Trophoblast cell (in vitro differentiated cells and primary cell): Measurements from ENCODE around the gene GPR31.
"Not testable (repeated sequence)": the region's sequence is repeated elsewhere in the genome, so short reads cannot be mapped to it uniquely, and the experiment has no call there.

Experiments
- DNase-seq, 2 donors: peaks; one replicate each; pipeline ENCODE4 v3.0.0-alpha.2; 2016
- H2AFZ ChIP-seq: 2 replicates; pipeline ENCODE4 v1.6.1; 2013; ENCODE audit warnings: low read length, moderate library complexity, mild to moderate bottlenecking; ENCODE audit not compliant: insufficient read depth, poor library complexity
- H2AK5ac ChIP-seq: 2 replicates; pipeline ENCODE4 v1.6.1; 2013; ENCODE audit warnings: mild to moderate bottlenecking, low read length
- H2BK120ac ChIP-seq: 2 replicates; pipeline ENCODE4 v1.6.1; 2013; ENCODE audit warnings: low read length, mild to moderate bottlenecking, moderate library complexity; ENCODE audit not compliant: insufficient read depth, poor library complexity
- H2BK12ac ChIP-seq: 2 replicates; pipeline ENCODE4 v1.6.1; 2013; ENCODE audit warnings: mild to moderate bottlenecking, low read length, moderate library complexity
- H2BK5ac ChIP-seq: 2 replicates; pipeline ENCODE4 v1.6.1; 2013; ENCODE audit warnings: low read length, low read depth, moderate library complexity, mild to moderate bottlenecking; ENCODE audit not compliant: poor library complexity
- H3K14ac ChIP-seq: 2 replicates; pipeline ENCODE4 v1.6.1; 2013; ENCODE audit warnings: mild to moderate bottlenecking, low read length
- H3K18ac ChIP-seq: 2 replicates; pipeline ENCODE4 v1.6.1; 2013; ENCODE audit warnings: mild to moderate bottlenecking, low read length
- H3K23ac ChIP-seq: 2 replicates; pipeline ENCODE4 v1.6.1; 2013; ENCODE audit warnings: low read length
- H3K27ac ChIP-seq: 2 replicates; pipeline ENCODE4 v1.5.1; 2013; ENCODE audit warnings: low read depth, mild to moderate bottlenecking, inconsistent platforms, low read length, moderate library complexity
- H3K27me3 ChIP-seq: 2 replicates; pipeline ENCODE4 v1.6.1; 2013; ENCODE audit warnings: inconsistent platforms, mild to moderate bottlenecking, low read length, moderate library complexity; ENCODE audit not compliant: insufficient read depth
- H3K36me3 ChIP-seq, 2 experiments: 1 replicate in 1 of 2; 2 replicates in 1 of 2; pipeline ENCODE4 v1.6.1; 2013; ENCODE audit warnings: low read length in 2 of 2, mild to moderate bottlenecking in 2 of 2, moderate library complexity in 1 of 2; ENCODE audit not compliant: insufficient read depth in 2 of 2, control insufficient read depth in 1 of 2
- H3K4ac ChIP-seq: 2 replicates; pipeline ENCODE4 v1.6.1; 2013; ENCODE audit warnings: low read depth, mild to moderate bottlenecking, low read length, moderate library complexity
- H3K4me1 ChIP-seq, 2 experiments: 1 replicate in 1 of 2; 2 replicates in 1 of 2; pipeline ENCODE4 v1.6.1; 2013; ENCODE audit warnings: low read length in 2 of 2, mild to moderate bottlenecking in 2 of 2, moderate library complexity in 1 of 2; ENCODE audit not compliant: insufficient read depth in 2 of 2, control insufficient read depth in 1 of 2
- H3K4me2 ChIP-seq: 2 replicates; pipeline ENCODE4 v1.6.1; 2013; ENCODE audit warnings: inconsistent platforms, mild to moderate bottlenecking, low read length, moderate library complexity
- H3K4me3 ChIP-seq: 2 replicates; pipeline ENCODE4 v1.5.1; 2013; ENCODE audit warnings: mild to moderate bottlenecking, low read depth, low read length, inconsistent platforms
- H3K79me1 ChIP-seq: one replicate; pipeline ENCODE4 v1.6.1; 2013; ENCODE audit warnings: low read length
- H3K79me2 ChIP-seq: 2 replicates; pipeline ENCODE4 v1.6.1; 2013; ENCODE audit warnings: low read length, mild to moderate bottlenecking; ENCODE audit not compliant: control insufficient read depth, insufficient read depth, poor library complexity
- H3K9ac ChIP-seq: 2 replicates; pipeline ENCODE4 v1.6.1; 2013; ENCODE audit warnings: mild to moderate bottlenecking, low read length
- H3K9me3 ChIP-seq: 2 replicates; pipeline ENCODE4 v1.6.1; 2013; ENCODE audit warnings: low read depth, mild to moderate bottlenecking, control low read depth, inconsistent platforms, low read length; ENCODE audit not compliant: insufficient read depth
- H4K12ac ChIP-seq: 2 replicates; pipeline ENCODE4 v1.6.1; 2013; ENCODE audit warnings: low read depth, mild to moderate bottlenecking, low read length, moderate library complexity
- H4K8ac ChIP-seq: 2 replicates; pipeline ENCODE4 v1.6.1; 2013; ENCODE audit warnings: low read depth, mild to moderate bottlenecking, low read length, moderate library complexity
- H4K91ac ChIP-seq: one replicate; pipeline ENCODE4 v1.6.1; 2013; ENCODE audit warnings: low read depth, mild to moderate bottlenecking, low read length, moderate library complexity
- WGBS: extraction: QIAGEN DNeasy Blood & Tissue Kit; methylation state at CpG from one replicate; pipeline ENCODE4 v1.1.7; 2013; ENCODE audit warnings: missing lambda C conversion rate; ENCODE audit not compliant: insufficient read length, insufficient coverage; ENCODE audit errors: extremely low coverage; 5-methylcytosine and 5-hydroxymethylcytosine counted together

Gene GPR31

GRCh38 chr6:167193515-167194125 lies 35.8 kb upstream of the GPR31 start:
- H2BK12ac ChIP-seq, H3K23ac ChIP-seq, H2BK120ac ChIP-seq, H3K14ac ChIP-seq, H3K4me2 ChIP-seq, H3K4me1 ChIP-seq, H2BK5ac ChIP-seq, H2AFZ ChIP-seq, H3K9ac ChIP-seq, H4K91ac ChIP-seq, H3K79me1 ChIP-seq, H2AK5ac ChIP-seq, H3K18ac ChIP-seq, H3K27me3 ChIP-seq, H3K36me3 ChIP-seq, H3K79me2 ChIP-seq, H4K8ac ChIP-seq, H3K9me3 ChIP-seq, H4K12ac ChIP-seq, H3K27ac ChIP-seq, H3K4ac ChIP-seq, DNase-seq, H3K4me3 ChIP-seq: not testable (repeated sequence)
- no CpG with 5 or more reads among the region's 6 CpGs for WGBS

- not testable (repeated sequence) for H2AFZ ChIP-seq, H4K12ac ChIP-seq, H3K4ac ChIP-seq, H3K36me3 ChIP-seq, H3K18ac ChIP-seq, H4K8ac ChIP-seq, H3K4me3 ChIP-seq, H3K23ac ChIP-seq, DNase-seq, H3K14ac ChIP-seq, H2BK12ac ChIP-seq, H3K9me3 ChIP-seq, H3K27ac ChIP-seq, H3K9ac ChIP-seq, H3K79me2 ChIP-seq, H4K91ac ChIP-seq, H3K4me1 ChIP-seq, H2BK120ac ChIP-seq, H2BK5ac ChIP-seq, H2AK5ac ChIP-seq, H3K79me1 ChIP-seq, H3K4me2 ChIP-seq, H3K27me3 ChIP-seq
- no CpG with 5 or more reads among the region's 8 CpGs for WGBS
These were observed 33.3 kb upstream of the GPR31 start for GRCh38 chr6:167191043-167191583.

GRCh38 chr6:167187275-167187674 lies 29.5 kb upstream of the GPR31 start:
- not testable (repeated sequence) for H3K36me3 ChIP-seq, H3K27me3 ChIP-seq, H3K9ac ChIP-seq, H3K14ac ChIP-seq, H3K4me3 ChIP-seq, H3K9me3 ChIP-seq, H2AK5ac ChIP-seq, H3K23ac ChIP-seq, H3K18ac ChIP-seq, H2BK5ac ChIP-seq, H3K4ac ChIP-seq, H3K4me1 ChIP-seq, H2BK120ac ChIP-seq, H3K79me1 ChIP-seq, DNase-seq, H3K4me2 ChIP-seq, H4K12ac ChIP-seq, H2BK12ac ChIP-seq, H3K27ac ChIP-seq, H4K91ac ChIP-seq, H4K8ac ChIP-seq, H2AFZ ChIP-seq, H3K79me2 ChIP-seq
- WGBS = no CpG with 5 or more reads among the region's 9 CpGs

GRCh38 chr6:167185101-167185500 lies 27.3 kb upstream of the GPR31 start:
- H3K23ac ChIP-seq, H3K4me1 ChIP-seq, H2BK5ac ChIP-seq, H3K36me3 ChIP-seq, DNase-seq, H3K9me3 ChIP-seq, H3K18ac ChIP-seq, H3K79me2 ChIP-seq, H3K9ac ChIP-seq, H4K12ac ChIP-seq, H2BK12ac ChIP-seq, H3K4me2 ChIP-seq, H3K4me3 ChIP-seq, H2BK120ac ChIP-seq, H2AFZ ChIP-seq, H3K4ac ChIP-seq, H3K79me1 ChIP-seq, H3K27me3 ChIP-seq, H2AK5ac ChIP-seq, H3K14ac ChIP-seq, H4K8ac ChIP-seq, H3K27ac ChIP-seq, H4K91ac ChIP-seq: not testable (repeated sequence)
- WGBS = no CpG with 5 or more reads among the region's 3 CpGs
